OCI-LY1 (cell line): ENCODE measurements around the gene CBR4.

Source experiments
- CTCF ChIP-seq: fragments of 200-600 bp; sonication (generic), shearing (Covaris generic); IDR thresholded peaks from 2 replicates; pipeline ENCODE4 v1.5.1; 2017; ENCODE audit warnings: mild to moderate bottlenecking, antibody characterized with exemption, low read length, moderate library complexity, mixed read lengths
- EZH2 ChIP-seq: fragments of 200-600 bp; sonication (generic), shearing (Covaris generic); IDR thresholded peaks from 2 replicates; pipeline ENCODE4 v1.8.0; 2017; ENCODE audit warnings: borderline replicate concordance, mixed run types, mild to moderate bottlenecking, antibody characterized with exemption, low read length, moderate library complexity, mixed read lengths

- TF ChIP-seq CTCF (peak; percentile 63; the same call in 1 of the 2 replicates), EZH2 (no peak)
These were observed 14.7 kb upstream of the CBR4 start for GRCh38 chr4:169024762-169025161.
